Measurements from ENCODE around the gene KLHL29. TPM values are rescaled to one million over a fixed set of nuclear protein-coding genes. Genes with fewer than 3 reads are reported as not detected.

The KLHL29 gene
- total RNA-seq, 1 donor from 2014 or later = 6.9 TPM

DNA sequence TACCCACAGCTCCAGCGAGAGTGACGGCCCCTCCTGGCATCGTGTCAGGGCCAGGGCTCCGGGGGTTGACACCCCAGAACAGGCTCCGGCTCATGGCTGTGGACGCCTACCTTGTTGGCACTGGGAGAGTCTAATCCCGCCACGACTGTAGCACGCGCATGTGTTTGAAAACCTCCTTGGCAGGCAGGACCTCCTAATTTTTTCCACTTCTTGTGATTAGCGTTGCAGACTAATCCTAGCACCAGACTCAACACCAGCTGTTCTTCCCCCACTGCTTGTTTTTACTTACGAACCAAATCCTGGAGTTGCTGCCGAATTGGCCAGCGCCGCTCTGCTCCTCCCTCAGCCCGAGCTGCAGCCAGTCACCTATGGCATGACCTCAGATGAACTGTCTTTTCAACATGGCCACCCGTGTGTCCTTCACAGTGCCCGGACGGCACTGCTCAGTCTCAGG lies 110.7 kb downstream of the KLHL29 start:
- peak; percentile 42 for DNase-seq

DNA sequence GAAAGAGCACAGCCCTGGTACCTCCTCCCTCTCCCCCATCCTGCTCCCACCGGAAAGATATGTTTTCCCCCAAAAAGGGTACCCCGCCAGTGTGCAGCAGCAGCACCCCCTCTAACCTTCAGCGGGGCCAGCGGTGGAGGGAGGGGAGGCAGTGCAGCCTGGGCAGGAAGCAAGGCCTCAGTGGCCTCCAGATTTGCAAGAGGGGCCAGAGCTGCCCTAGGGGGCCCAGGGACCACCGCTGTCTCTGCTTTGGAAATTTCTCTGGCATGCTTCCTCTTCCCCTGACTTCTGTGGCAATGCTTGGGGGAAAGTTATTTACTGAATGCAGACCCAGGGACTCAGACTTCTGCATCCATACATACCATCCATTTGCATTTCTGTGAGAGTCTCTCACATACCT lies 111.5 kb downstream of the KLHL29 start:
- no peak for DNase-seq

DNA sequence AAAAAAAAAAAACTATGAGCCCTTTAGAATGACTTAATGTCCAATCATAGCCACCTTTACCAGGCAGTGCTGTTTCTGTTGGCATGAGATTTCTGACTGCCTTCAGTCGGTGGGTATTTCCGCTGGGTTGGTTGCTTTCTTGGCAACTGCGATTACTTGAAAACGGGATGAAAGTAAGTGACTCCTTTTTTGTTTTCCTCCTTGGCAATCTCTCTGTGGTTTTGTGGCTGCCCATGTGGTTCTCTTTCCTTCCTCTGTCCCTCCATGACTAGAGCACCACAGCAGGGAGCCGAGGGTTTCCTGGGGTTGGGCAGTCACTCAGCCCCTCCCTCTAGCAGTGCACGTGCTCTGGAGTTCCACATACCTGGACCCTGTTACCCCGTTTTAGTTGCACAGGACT lies 112.1 kb downstream of the KLHL29 start:
- DNase-seq = no peak

DNA sequence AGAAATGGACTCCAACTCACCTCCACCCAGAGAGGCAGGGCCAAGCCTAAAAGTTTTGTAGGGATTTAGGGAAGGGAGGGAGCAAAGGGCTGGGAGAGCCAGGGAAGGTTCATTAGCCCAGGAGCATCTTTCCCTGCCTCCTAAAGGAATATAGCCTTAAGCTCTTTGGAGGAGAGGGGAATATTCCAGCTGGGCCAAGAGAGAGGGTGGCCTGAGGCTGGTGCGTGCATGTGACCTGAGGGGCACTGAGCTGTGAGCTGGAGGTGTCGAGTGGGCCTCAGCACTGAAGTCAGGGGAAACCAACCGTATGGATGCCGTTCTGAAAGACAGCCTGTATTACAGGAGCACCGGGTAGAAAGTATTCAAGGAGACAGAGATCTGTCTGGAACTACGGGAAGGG lies 112.6 kb downstream of the KLHL29 start:
- DNase-seq = no peak

DNA sequence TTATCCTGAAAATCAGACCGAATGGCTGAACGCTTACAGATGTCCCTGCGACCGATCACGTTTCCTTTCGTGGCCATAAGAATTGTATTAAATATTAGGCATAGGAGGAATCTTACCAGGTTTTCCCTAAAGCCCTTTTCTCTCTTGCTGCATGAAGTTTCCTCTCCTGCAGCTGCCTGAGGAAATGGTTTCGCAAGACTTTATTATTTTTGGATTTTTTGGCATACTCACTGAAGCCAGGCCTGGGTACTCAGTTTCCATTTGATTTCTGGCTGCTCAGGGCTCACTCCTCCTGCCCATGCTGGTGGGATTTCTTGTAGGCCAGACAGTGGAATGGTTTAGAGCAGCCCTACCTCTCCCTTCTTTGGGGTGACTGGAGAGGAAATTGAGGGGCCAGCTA lies 114.0 kb downstream of the KLHL29 start:
- DNase-seq = no peak

DNA sequence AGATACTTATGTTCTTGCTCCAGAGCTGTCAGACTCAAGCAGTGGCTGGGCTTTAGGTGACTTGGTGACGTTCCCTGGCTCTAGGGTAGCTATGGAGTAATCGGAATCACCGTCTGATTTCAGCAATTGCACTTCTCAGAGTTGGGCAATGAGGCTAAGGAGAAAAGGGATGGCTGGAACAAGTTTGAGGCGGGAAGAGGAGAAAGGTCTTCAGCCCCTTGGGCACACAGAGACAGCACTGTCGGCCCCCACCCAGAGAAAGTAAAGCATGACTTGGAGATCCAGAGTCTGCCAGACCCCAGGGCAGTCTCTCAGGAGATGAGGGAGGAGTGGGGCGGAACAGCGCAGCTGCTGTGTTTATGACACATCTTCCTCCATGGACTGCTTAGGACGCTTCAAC lies 114.5 kb downstream of the KLHL29 start:
- DNase-seq = no peak

DNA sequence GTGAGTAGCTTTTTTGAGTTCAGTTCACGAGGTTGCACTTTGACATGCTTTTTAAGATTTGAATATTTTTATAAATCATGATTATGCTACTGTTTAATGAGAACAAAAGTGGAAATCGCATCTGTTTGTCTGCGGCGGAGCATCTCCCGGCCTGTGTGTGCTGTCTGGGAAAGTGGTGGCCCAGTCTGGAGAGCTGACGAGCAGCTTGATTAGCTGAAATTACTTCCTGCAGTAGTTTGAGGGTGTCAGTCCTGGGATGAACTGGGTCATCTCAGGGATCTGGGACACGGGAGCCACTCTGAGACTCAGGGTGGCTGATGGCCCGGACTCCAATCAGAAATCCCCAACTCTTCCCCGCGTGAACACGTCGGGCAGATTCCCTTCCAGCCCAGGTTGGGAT lies 115.9 kb downstream of the KLHL29 start:
- no peak for DNase-seq

DNA sequence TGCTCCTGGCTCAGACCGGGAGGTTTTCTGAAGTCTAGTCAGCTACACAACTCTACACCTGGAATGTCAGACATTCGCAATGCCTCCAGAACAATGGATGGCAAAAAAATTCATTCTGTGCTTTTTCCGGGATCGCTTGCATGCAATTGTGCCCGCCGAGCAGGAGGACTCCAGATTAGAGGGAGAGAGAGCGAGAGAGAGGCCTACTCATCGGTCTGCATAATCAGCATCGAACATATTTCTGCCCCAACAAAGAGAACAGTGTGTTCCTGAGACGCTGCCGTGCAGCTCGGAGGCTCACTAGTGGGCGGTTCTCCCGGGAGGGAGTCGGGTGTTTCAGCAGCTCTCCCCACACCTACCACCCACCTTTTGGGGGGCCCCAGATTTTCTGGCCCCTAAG lies 117.1 kb downstream of the KLHL29 start:
- no peak for DNase-seq

DNA sequence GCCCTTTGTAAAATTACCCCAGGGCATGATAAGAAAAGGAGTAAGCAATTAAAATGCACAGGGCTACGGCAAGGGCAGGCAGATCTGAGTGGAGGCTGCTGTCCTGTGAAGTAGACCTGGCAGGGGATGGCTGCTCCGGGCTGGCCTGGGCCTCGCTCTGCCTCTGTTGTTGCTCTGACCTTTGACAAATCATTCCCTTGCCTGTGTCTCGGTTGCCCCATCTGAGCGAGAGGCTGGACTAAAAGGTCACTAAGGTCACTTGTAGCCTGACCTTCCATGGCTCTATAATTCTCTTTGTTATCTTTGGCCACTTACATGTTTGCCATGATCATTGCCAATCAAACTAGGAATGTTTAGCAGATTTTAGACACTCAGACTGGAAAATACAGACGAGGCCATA lies 118.1 kb downstream of the KLHL29 start:
- no peak for DNase-seq

DNA sequence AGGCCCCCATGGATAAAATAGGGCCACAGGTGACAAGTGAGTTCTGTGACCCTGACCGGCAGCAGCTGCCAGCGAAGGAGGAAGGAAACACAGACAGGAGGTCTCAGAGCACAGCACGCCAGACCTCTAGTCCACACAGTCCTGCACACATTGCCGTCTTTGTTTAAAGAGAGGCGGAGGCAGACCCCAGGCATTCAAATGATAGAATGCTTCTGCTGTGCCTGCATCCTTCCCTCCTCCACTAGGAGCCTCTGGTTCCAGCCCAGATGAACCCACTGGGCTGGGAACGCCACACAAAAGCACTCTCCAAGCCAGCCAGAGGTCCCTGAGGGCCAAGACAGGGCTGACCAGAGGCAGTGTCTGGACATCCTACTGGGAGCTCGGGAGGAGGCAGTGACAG lies 118.7 kb downstream of the KLHL29 start:
- DNase-seq = no peak

DNA sequence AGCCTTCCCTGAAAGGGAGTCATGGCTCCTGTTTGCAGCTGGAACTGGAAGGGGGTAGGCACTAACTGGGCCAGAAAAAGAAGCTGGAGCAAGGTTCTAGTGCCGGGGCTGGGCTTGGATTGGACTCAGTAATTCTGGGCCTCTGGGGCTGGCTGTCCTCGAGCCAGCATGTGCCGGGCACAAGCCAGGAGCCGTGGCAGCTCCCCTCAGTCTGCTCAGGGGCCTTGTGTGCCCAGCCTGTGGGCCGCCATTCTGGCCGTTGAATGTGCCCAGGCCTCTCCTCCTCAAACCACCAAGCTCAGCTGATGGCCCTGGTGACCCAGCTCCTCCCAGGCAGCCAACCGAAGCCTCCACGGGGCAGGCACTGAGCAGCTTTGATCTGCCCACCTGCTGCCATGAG lies 119.6 kb downstream of the KLHL29 start:
- no peak for DNase-seq

DNA sequence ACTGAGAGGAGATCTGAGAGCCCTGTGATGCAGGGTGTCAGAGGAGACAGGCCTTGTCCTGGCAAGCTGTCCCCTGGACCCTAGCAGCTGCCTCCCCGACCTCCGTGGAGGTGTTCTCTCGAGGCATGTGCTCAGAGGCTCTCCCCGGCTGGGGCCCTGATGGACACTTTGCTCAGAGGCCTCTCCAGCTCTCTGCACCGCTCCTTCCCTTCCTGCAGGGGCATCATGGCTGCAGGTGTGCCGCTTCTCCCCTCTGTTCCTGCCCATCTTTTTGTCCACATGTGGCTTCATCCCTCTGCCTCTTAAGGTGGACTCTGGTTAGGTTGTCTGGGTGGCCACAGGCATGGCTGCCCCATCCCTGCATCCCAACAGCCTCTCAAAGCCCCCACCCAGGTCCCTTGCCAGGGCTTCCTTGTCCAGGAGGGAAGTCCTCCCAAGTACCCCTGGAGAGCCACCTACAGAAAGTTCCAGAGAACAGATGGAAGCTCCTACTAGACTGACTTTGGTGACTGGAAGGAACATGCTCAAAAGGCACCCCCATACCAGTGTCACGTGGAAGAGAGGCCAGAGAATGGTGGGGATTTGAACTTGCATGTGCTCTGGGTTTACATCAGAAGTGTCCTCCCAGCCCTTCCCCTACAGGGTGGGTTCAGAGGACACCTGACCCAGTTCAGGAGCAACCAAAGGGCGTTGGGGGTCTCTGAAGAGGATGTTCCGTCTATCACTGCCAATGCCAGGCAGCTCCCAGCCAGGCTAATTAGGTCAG lies 120.4 kb downstream of the KLHL29 start:
- no peak for DNase-seq

DNA sequence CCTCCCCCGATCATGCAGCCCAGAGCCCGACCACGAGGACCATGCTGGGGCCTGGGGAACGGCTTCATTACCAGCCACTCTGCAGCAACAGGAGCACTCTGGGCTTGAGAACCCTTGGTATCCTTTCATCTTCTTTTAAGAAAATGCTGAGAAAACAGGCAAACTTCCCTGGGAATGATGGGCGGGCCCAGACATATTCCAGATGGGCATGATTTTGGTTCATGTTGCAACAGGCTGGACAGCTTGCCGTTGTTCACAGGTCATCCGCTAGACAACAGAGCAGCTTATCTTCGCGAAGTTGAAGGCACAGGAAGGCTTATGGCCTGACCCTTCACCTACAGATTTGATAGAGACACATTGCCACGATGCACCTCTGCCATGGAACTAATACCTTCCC lies 121.0 kb downstream of the KLHL29 start:
- DNase-seq = peak; percentile 12

DNA sequence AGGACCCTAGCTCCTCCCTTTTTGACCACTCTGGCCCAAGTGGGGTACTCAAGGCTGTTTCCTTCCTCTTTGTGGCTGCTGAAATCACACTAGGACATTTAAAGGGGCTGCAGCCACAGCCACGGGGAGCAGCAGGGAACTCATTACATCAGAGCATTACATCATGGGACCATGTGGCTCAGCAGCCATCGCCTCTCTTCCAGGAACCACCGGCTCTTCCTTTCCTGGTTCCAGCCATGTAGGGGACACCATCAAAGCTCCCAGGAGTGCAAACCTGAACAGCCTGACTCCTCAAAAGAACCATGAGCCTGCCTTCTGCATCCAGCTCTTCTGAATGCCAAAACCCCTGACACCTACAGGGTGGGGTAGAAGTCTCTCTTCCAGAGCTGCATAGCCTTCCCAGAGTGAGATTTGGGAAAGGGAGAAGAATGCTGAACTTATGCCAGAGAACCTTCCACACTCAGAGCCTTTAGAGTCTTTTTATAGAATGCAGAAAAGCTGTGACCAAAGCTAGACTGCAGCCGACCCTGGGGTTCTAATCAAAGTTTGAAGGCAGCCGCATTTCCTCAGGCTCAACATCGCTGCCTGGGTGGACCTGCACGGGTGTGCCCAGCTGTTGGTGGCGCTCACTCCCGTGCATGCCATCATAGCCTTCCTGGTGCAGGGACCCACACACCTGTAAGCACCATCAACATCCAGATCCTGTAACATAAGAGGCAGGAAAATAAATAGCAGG lies 121.7 kb downstream of the KLHL29 start:
- no peak for DNase-seq

DNA sequence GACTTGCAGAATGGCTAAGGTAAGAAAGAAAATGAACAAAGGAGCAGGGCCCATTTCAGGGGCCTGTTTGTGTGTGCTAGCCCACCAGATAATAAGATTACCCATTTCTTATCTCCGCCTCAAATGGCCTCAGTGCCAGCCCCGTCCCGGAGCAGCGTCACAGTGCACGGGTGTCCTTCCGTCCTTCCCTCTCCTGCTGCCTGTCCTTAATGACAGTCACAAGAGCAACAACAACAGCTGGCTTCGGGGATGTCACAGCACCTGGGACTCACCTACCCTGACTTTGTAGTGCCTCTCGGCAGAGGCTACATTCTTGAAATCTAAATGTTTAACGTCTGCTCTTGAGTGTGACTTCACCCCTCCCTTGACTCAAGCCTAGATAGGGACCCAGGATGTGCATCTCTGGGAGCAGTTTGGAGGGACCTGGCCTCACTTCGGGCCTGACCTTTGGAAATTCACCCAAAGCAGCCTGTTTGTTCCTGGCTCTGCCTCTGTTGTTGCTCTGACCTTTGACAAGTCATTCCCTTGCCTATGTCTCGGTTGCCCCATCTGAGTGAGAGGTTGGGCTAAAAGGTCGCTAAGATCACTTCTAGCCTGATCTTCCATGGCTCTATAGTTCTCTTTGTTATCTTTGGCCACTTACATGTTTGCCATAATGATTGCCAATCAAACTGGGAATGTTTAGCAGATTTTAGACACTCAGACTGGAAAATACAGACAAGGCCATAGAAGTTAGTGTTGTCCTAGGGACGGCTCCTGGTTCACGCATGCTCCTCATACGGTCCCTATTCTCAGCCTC lies 122.5 kb downstream of the KLHL29 start:
- no peak for DNase-seq

DNA sequence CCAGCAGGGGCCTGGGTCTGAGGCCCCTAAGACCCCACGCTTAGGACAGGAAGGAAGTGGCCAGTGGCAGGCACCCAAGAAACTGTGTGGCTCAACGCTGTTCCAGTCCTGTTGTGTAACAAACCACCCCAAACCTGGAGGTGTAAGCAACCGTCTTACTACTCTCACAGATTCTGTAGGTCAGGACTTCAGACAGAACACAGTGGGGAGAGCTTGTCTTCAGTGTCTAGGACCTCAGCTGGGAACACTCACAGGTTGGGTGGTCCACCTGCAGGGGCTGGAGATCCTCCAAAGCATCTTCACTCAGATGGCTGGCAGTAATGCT lies 123.0 kb downstream of the KLHL29 start:
- no peak for DNase-seq

DNA sequence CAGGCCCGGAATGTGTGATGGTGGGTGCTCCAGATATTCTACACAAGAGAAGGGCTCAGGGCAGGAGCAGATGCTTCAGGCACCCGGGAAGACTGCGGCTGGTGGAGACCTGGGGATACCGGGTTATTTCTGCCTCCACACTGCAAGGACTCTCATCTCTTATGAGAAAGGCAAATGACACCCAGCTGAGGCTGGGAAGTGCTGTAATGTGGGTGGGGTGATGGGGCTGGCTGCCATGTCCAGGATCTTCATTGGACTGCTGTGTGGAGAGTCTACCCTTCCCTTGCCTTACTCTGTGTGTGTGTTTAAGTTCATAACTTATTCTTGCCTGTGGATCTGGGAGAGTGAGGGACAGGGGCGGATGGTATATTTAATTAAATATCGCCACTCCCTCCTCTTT lies 124.1 kb downstream of the KLHL29 start:
- DNase-seq = no peak

DNA sequence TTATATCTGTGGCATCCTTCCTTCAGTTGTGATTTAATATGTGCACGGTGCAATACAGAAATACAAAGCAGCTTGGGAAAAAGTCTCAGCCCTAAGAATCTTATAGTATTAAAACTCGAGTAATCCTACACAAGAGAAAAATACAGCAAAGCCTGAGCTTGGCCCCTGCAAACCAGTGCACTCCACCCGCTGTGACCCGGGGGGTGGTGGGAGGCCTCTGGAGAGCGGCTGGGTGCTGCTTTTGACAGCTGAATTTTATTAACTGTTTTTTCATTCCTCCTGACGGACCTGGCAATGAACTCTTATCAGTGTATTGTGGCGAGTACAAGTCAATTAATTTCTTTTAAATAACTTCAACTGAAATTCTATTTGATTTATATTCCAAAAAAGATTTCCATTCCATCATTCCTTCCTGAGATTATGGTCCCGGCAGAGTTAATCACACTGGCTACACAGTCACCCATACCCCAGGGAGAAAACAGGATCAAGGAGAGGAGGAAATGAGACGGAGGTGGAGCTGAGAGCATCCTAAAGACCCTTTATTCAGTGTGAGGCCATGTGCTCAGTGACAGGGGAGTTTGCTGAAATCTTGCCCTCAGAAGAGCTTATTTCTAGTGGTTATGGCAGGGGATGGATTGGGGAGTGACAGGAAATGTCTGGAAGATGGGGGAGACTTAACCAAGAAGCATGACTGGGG lies 124.8 kb downstream of the KLHL29 start:
- no peak for DNase-seq

DNA sequence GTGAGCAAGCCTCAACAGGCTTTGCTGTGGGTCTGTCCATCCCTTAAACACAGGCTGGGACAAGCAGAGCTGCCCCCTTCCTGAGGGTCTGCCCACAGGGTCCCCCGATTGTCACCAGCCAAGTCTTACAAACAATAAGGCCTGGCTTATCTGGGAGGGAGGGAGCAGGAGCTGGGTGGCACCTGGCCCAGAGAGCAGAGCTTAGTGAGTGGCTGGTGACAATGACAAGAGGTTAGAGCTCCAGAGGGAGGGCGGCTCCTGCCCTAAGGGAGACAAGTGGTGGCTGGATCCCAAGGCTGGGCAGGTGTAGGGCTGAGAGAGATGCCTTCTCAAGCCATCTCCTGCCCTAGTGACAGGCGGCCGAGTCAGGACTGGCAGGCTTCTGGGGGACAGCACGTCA lies 125.5 kb downstream of the KLHL29 start:
- DNase-seq = no peak

DNA sequence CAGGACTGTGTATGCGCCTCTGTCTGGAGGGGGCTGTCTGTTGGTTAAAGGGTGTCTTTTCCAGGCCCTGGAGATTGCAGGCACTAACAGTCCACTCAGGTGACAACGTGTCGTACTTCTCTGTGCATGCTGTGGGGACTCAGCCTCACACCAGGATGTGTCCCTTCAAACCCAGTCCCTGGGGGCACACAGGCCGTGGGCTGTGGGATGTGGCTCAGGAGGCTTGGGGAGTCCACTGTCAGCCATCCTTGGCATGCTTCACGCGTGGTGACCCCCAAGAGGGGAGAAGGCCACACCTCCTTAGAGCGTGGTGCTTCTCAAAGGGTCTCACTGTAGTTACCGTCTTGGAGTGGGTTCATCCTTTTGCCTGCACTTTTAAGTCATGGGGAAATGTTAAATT lies 127.8 kb downstream of the KLHL29 start:
- no peak for DNase-seq

DNA sequence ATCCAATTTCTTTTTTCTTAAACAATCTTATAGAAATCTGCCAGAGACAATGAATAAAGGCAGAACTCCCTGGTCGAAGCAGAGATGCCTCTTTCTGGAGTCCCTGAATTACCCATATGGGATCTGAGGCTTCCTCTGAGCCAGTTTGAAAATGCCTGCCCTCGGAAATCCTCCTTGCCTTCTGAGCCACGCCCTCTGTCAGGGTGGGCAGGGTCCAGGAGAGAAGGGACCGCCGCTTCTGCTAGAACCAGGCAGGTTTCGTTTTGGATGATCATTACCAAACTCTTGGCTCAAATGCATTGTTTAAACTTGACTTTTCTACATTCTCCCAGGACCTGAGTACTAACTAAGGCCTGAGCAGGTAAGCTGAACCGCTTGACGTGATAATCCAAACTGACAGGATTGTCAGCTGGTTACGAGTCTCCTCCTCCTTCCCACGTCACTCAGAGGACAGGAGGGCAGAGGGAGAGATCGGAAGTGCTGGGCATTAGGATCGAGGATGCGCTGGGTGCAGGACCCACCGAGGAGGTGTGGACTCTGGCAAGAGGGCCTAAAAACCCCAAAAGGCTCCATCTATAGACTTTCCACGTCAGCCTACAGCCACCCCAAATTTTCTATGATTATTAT lies 128.4 kb downstream of the KLHL29 start:
- no peak for DNase-seq

All from skin of body (tissue), 2 donors.